Osteocyte (in vitro differentiated cells): ENCODE results near the gene PAK1. TPM values are rescaled to one million over a fixed set of nuclear protein-coding genes. Genes with fewer than 3 reads are reported as not detected.

ENCODE experiments used
- DNase-seq: peaks from one replicate; pipeline ENCODE4 v3.0.0; 2021; ENCODE audit warnings: mixed read lengths; ENCODE audit not compliant: unreplicated experiment; ENCODE audit errors: extremely low spot score
- H3K27ac Mint-ChIP-seq: one replicate; pipeline ENCODE4 v1.8.0; 2021; ENCODE audit warnings: mild to moderate bottlenecking, mixed read lengths; ENCODE audit not compliant: unreplicated experiment
- H3K27me3 Mint-ChIP-seq: one replicate; pipeline ENCODE4 v1.8.0; 2021; ENCODE audit warnings: mixed read lengths; ENCODE audit not compliant: unreplicated experiment
- H3K36me3 Mint-ChIP-seq: one replicate; pipeline ENCODE4 v1.8.0; 2021; ENCODE audit warnings: mixed read lengths; ENCODE audit not compliant: unreplicated experiment
- H3K4me1 Mint-ChIP-seq: one replicate; pipeline ENCODE4 v1.8.0; 2021; ENCODE audit warnings: mixed read lengths; ENCODE audit not compliant: unreplicated experiment
- H3K4me3 Mint-ChIP-seq: one replicate; pipeline ENCODE4 v1.8.0; 2021; ENCODE audit warnings: mild to moderate bottlenecking, moderate library complexity, mixed read lengths; ENCODE audit not compliant: unreplicated experiment
- H3K9me3 Mint-ChIP-seq: one replicate; pipeline ENCODE4 v1.8.0; 2021; ENCODE audit warnings: mixed read lengths; ENCODE audit not compliant: unreplicated experiment
- total RNA-seq: library from RNA; stranded (reverse); gene quantifications from 2 replicates; pipeline ENCODE4 v1.2.1, GENCODE V29; 2021
- TF ChIP-seq, protein P1 (sequence below): fragments of 200-600 bp; sonication (generic); IDR thresholded peaks from 2 replicates; pipeline ENCODE4 v1.5.0; 2021; ENCODE audit warnings: antibody characterized with exemption, mild to moderate bottlenecking, moderate library complexity

PAK1 gene
- total RNA-seq, 1 donor from 2014 or later = 20.9 TPM

DNA sequence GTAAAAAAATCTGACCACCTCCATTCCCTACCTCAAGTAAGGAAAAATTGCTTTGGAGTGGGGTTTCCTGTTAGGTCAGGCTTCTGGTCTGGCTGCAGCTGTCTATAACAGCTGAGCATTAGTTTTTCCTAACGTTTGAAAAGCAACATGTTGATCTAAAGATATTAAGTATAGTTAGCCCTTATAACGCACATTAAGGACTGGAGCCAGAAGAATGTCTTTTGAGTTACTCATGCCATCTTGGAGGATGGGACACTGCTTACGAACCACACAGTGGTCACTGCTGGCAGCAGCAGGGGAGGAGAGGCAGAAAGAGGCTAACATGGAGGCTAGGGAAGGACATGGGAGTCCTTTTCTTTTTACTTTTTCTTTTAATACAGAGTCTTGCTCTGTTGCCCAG, 128.3 kb downstream of the PAK1 start:
- Mint-ChIP-seq H3K36me3 (peaks cover 16% of the 10 kb centered on the region), H3K9me3 (no peaks in the 10 kb centered on the region), H3K27ac (no peak overlapping the region), H3K4me3 (no peak overlapping the region), H3K27me3 (no peaks in the 10 kb centered on the region), H3K4me1 (peaks cover 20% of the 10 kb centered on the region)
- TF ChIP-seq, protein P1, sequence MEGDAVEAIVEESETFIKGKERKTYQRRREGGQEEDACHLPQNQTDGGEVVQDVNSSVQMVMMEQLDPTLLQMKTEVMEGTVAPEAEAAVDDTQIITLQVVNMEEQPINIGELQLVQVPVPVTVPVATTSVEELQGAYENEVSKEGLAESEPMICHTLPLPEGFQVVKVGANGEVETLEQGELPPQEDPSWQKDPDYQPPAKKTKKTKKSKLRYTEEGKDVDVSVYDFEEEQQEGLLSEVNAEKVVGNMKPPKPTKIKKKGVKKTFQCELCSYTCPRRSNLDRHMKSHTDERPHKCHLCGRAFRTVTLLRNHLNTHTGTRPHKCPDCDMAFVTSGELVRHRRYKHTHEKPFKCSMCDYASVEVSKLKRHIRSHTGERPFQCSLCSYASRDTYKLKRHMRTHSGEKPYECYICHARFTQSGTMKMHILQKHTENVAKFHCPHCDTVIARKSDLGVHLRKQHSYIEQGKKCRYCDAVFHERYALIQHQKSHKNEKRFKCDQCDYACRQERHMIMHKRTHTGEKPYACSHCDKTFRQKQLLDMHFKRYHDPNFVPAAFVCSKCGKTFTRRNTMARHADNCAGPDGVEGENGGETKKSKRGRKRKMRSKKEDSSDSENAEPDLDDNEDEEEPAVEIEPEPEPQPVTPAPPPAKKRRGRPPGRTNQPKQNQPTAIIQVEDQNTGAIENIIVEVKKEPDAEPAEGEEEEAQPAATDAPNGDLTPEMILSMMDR = no peak
- no peak for DNase-seq

DNA sequence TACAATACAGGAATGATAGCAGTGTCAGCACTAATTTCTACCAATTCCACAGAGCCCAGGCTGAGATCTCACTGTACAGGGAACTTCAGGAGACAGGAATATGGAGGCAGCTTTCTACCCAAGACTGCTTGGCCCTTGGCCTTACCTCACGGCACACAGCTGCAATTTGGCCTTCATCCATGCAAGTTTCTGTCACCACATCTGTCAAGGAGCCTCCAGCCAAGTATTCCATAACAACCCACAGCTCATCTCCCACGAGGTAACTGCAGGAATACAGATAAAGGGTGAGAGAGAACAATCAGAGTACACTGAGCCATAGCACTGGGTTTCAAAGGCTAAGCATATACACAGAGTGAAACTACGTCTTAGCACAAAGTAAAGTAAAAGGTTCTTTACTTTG, 133.4 kb downstream of the PAK1 start:
- no peak overlapping the region for H3K27ac Mint-ChIP-seq
- H3K4me3 Mint-ChIP-seq = no peak overlapping the region
- H3K36me3 Mint-ChIP-seq = peaks cover 9% of the 10 kb centered on the region
- H3K9me3 Mint-ChIP-seq = no peaks in the 10 kb centered on the region
- no peak for DNase-seq
- no peaks in the 10 kb centered on the region for H3K4me1 Mint-ChIP-seq
- TF ChIP-seq, protein P1 = no peak
- no peaks in the 10 kb centered on the region for H3K27me3 Mint-ChIP-seq

DNA sequence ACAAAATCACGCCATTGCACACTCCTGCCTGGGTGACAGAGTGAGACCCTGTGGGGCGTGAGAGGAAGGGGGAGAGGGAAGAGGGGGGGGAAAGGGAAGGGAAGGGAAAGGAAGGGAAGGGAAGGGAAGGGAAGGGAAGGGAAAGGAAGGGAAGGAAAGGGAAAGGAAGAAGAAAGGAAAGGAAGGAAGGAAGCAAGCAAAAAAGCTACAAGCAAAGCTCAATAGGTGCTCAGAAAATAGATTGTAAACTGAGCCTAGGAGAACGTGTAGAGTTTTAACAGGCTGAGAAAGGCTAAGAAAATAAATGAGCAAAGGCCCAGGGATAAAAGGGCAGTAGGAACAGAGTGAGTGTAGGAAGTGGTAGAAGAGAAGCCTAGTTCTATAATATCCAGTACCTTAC, 141.6 kb downstream of the PAK1 start:
- H3K27me3 Mint-ChIP-seq = no peaks in the 10 kb centered on the region
- no peaks in the 10 kb centered on the region for H3K4me1 Mint-ChIP-seq
- no peaks in the 10 kb centered on the region for H3K9me3 Mint-ChIP-seq
- DNase-seq = no peak
- TF ChIP-seq, protein P1 = no peak
- H3K4me3 Mint-ChIP-seq = no peak overlapping the region
- no peak overlapping the region for H3K27ac Mint-ChIP-seq
- peaks cover 12% of the 10 kb centered on the region for H3K36me3 Mint-ChIP-seq

DNA sequence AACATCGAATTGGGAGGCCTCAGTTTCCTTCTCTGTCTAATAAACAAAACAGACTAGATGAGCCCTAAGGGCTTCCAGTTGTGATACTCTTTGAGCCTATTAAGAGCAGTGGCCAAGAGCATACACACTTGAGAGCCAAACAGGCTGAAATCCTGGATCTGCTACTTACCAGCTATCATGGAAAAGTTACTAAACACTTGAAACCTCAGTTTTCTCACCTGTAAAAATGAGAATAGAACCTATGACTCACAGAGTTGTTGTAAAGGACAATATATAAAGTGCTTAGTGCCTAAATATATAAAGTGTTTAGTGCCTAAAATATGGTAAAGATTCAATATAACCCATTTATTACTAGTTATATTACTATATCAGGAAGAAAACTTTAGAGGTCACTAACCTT, 148.7 kb downstream of the PAK1 start:
- Mint-ChIP-seq H3K4me3 (no peak overlapping the region), H3K4me1 (no peaks in the 10 kb centered on the region), H3K27me3 (no peaks in the 10 kb centered on the region), H3K9me3 (no peaks in the 10 kb centered on the region), H3K27ac (no peak overlapping the region), H3K36me3 (peaks cover 19% of the 10 kb centered on the region)
- TF ChIP-seq, protein P1 = no peak
- DNase-seq = no peak

DNA sequence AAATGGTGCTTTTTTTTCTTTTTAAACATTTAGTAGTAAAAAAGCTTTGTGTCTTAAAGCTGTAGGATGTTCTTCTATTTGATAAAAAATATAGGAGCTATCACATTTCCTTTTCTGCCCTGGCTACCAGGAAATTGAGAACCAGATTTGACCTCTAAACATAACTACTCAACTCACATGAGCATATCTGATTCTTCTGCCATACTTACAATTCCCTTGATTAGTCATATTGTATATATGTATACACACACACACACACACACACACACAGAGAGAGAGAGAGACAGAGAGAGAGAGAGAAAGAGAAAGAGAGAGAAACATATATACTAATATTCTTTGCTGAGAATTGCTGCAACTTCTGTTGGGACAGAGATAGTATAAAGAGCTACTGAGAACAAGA, 149.4 kb downstream of the PAK1 start:
- no peak overlapping the region for H3K4me3 Mint-ChIP-seq
- H3K36me3 Mint-ChIP-seq = peaks cover 19% of the 10 kb centered on the region
- no peaks in the 10 kb centered on the region for H3K27me3 Mint-ChIP-seq
- no peaks in the 10 kb centered on the region for H3K9me3 Mint-ChIP-seq
- no peak overlapping the region for H3K27ac Mint-ChIP-seq
- TF ChIP-seq, protein P1 = no peak
- no peaks in the 10 kb centered on the region for H3K4me1 Mint-ChIP-seq
- DNase-seq = no peak
